H1 (cell line): Measurements from ENCODE around the gene MSI2. TPM values are rescaled to one million over a fixed set of nuclear protein-coding genes. Genes with fewer than 3 reads are reported as not detected.

Experiments used
- CTCF ChIA-PET: fragments of 300-600 bp; sonication (Branson Sonifier 250); formaldehyde crosslinking; loops from one replicate; lab custom pipeline; 2021; ENCODE audit not compliant: partially characterized antibody; lab: Charles Lee
- POLR2A ChIA-PET: fragments of 300-600 bp; sonication (Branson Sonifier 250); formaldehyde crosslinking; loops from one replicate; lab custom pipeline; 2021; ENCODE audit warnings: inconsistent platforms; ENCODE audit not compliant: partially characterized antibody; lab: Charles Lee
- DNase-seq, 2 experiments: peaks; one replicate each; pipeline versions ENCODE4 v3.0.0 to v3.0.0-alpha.2; 2010 to 2022; ENCODE audit warnings: low spot score in 2 of 2, low read depth in 1 of 2, mixed read lengths in 1 of 2
- FAIRE-seq: peaks from 2 replicates; lab custom pipeline; 2011; peaks lifted over from hg19 to GRCh38; lab: Jason Lieb, UNC
- H2AFZ ChIP-seq: 2 replicates; pipeline ENCODE4 v1.8.1; 2012; ENCODE audit warnings: low read length, inconsistent platforms
- H2AK5ac ChIP-seq: 2 replicates; pipeline ENCODE4 v1.6.1; 2013; ENCODE audit warnings: low read depth, low read length
- H2BK120ac ChIP-seq: replicated peaks from 2 replicates; pipeline ENCODE3; 2013; ENCODE audit warnings: low read depth, low read length, inconsistent platforms
- H2BK12ac ChIP-seq: 2 replicates; pipeline ENCODE4 v1.6.1; 2013; ENCODE audit warnings: low read depth, low read length
- H2BK15ac ChIP-seq: 2 replicates; pipeline ENCODE4 v1.6.1; 2013; ENCODE audit warnings: low read length
- H2BK20ac ChIP-seq: 2 replicates; pipeline ENCODE4 v1.6.1; 2013; ENCODE audit warnings: low read length
- H2BK5ac ChIP-seq: 2 replicates; pipeline ENCODE4 v1.6.1; 2013; ENCODE audit warnings: low read depth, low read length
- H3K14ac ChIP-seq: 2 replicates; pipeline ENCODE4 v1.6.1; 2013; ENCODE audit warnings: inconsistent platforms; ENCODE audit not compliant: insufficient read length
- H3K18ac ChIP-seq: 2 replicates; pipeline ENCODE4 v1.6.1; 2013; ENCODE audit warnings: low read length; ENCODE audit errors: extremely low read depth
- H3K23ac ChIP-seq: 2 replicates; pipeline ENCODE4 v1.6.1; 2013; ENCODE audit warnings: inconsistent platforms; ENCODE audit not compliant: insufficient read length
- H3K23me2 ChIP-seq: 2 replicates; pipeline ENCODE4 v1.6.1; 2013; ENCODE audit warnings: low read depth, low read length
- H3K27ac ChIP-seq: 2 replicates; pipeline ENCODE4 v1.6.1; 2011; ENCODE audit warnings: low read depth, low read length, inconsistent platforms
- H3K27me3 ChIP-seq, 4 experiments: replicated peaks in 1 of 4; 1 replicate in 1 of 4; 2 replicates in 3 of 4; pipeline versions ENCODE4 v1.6.1 to v1.8.1; 2011 to 2013; ENCODE audit warnings: low read length in 3 of 4, mild to moderate bottlenecking in 3 of 4, inconsistent platforms in 2 of 4, mixed read lengths in 2 of 4, moderate library complexity in 1 of 4; ENCODE audit not compliant: control insufficient read depth in 3 of 4, insufficient read depth in 3 of 4; ENCODE audit errors: extremely low read depth in 1 of 4
- H3K36me3 ChIP-seq, 4 experiments: 2 replicates each; pipeline versions ENCODE4 v1.6.1 to v1.8.1; 2011 to 2013; ENCODE audit warnings: mild to moderate bottlenecking in 4 of 4, low read length in 3 of 4, moderate library complexity in 2 of 4, control low read depth in 1 of 4, inconsistent platforms in 1 of 4; ENCODE audit not compliant: insufficient read depth in 4 of 4, control insufficient read depth in 2 of 4
- H3K4ac ChIP-seq: replicated peaks from 2 replicates; pipeline ENCODE3; 2013; ENCODE audit warnings: low read length, low read depth, mixed read lengths, inconsistent platforms; ENCODE audit not compliant: insufficient read length
- H3K4me1 ChIP-seq, 4 experiments: replicated peaks in 1 of 4; 1 replicate in 1 of 4; 2 replicates in 3 of 4; pipeline versions ENCODE4 v1.6.1 to v1.8.1; 2011 to 2013; ENCODE audit warnings: low read length in 3 of 4, inconsistent platforms in 2 of 4, mixed read lengths in 1 of 4; ENCODE audit not compliant: insufficient read depth in 4 of 4, control insufficient read depth in 3 of 4
- H3K4me2 ChIP-seq, 2 experiments: 2 replicates each; pipeline versions ENCODE4 v1.6.1 to v1.8.1; 2011 to 2013; ENCODE audit warnings: low read depth in 2 of 2, low read length in 2 of 2, control low read depth in 1 of 2, inconsistent platforms in 1 of 2, mild to moderate bottlenecking in 1 of 2; ENCODE audit not compliant: insufficient read depth in 1 of 2
- H3K4me3 ChIP-seq, 4 experiments: fragments of 200-600, 300-600 bp in 1 of 4; sonication (generic), shearing (Covaris generic), sonication (Bioruptor Twin) in 1 of 4; 2 replicates each; pipeline versions ENCODE4 v1.5.1 to v1.8.1; 2011 to 2016; ENCODE audit warnings: low read length in 4 of 4, low read depth in 3 of 4, control low read depth in 2 of 4, inconsistent platforms in 2 of 4, mild to moderate bottlenecking in 2 of 4, mixed read lengths in 1 of 4, moderate library complexity in 1 of 4; ENCODE audit not compliant: insufficient read depth in 2 of 4; ENCODE audit errors: extremely low read depth in 1 of 4
- H3K56ac ChIP-seq: replicated peaks from 2 replicates; pipeline ENCODE3; 2013; ENCODE audit warnings: low read depth, mild to moderate bottlenecking, mixed read lengths, low read length, inconsistent platforms; ENCODE audit not compliant: insufficient read length
- H3K79me1 ChIP-seq: 2 replicates; pipeline ENCODE4 v1.6.1; 2013; ENCODE audit warnings: low read depth, low read length, control low read depth
- H3K79me2 ChIP-seq, 2 experiments: 2 replicates each; pipeline versions ENCODE4 v1.6.1 to v1.8.1; 2012 to 2013; ENCODE audit warnings: low read length in 2 of 2, mild to moderate bottlenecking in 2 of 2, inconsistent platforms in 1 of 2; ENCODE audit not compliant: insufficient read depth in 2 of 2, control insufficient read depth in 1 of 2
- H3K9ac ChIP-seq, 4 experiments: replicated peaks in 1 of 4; 1 replicate in 1 of 4; 2 replicates in 3 of 4; pipeline versions ENCODE4 v1.6.1 to v1.8.1; 2011 to 2013; ENCODE audit warnings: low read depth in 3 of 4, low read length in 3 of 4, control low read depth in 2 of 4, mild to moderate bottlenecking in 2 of 4, moderate library complexity in 2 of 4, inconsistent platforms in 1 of 4; ENCODE audit errors: extremely low read depth in 1 of 4
- H3K9me3 ChIP-seq, 2 experiments: 2 replicates each; pipeline versions ENCODE4 v1.6.1 to v1.8.1; 2012 to 2013; ENCODE audit warnings: mild to moderate bottlenecking in 2 of 2, moderate library complexity in 2 of 2, control low read depth in 1 of 2, inconsistent platforms in 1 of 2, low read depth in 1 of 2, low read length in 1 of 2, mixed read lengths in 1 of 2; ENCODE audit not compliant: insufficient read depth in 2 of 2
- H4K20me1 ChIP-seq, 2 experiments: replicated peaks in 1 of 2; 2 replicates each; pipeline versions ENCODE3 to v1.8.1; 2011 to 2013; ENCODE audit warnings: inconsistent platforms in 2 of 2, low read length in 2 of 2, mild to moderate bottlenecking in 1 of 2; ENCODE audit not compliant: insufficient read depth in 2 of 2, control insufficient read depth in 1 of 2
- H4K5ac ChIP-seq: 2 replicates; pipeline ENCODE4 v1.6.1; 2013; ENCODE audit warnings: low read length, low read depth, mixed read lengths, inconsistent platforms; ENCODE audit not compliant: insufficient read length
- H4K8ac ChIP-seq: 2 replicates; pipeline ENCODE4 v1.8.0; 2013; ENCODE audit warnings: mild to moderate bottlenecking, moderate library complexity, low read length, inconsistent platforms; ENCODE audit not compliant: insufficient read depth; ENCODE audit errors: extremely low read depth
- H4K91ac ChIP-seq: replicated peaks from 2 replicates; pipeline ENCODE3; 2013; ENCODE audit warnings: low read length, mixed read lengths, inconsistent platforms; ENCODE audit not compliant: insufficient read length
- CBX8 ChIP-seq: fragments of 300-800, 300-1000 bp; sonication (generic); IDR thresholded peaks from 2 replicates; pipeline ENCODE4 v1.7.1; 2016; ENCODE audit warnings: low read depth, low read length, borderline replicate concordance
- WGBS, 2 experiments: shearing (Covaris generic) in 1 of 2; methylation state at CpG; one replicate each; pipeline versions ENCODE4 v1.1.6 to v1.1.7; 2013 to 2015; ENCODE audit warnings: low lambda C conversion rate in 2 of 2, mixed read lengths in 2 of 2, inconsistent platforms in 1 of 2, low coverage in 1 of 2, missing lambda C conversion rate in 1 of 2; ENCODE audit not compliant: insufficient replicate concordance in 2 of 2, insufficient coverage in 1 of 2, insufficient read length in 1 of 2; ENCODE audit errors: extremely low coverage in 1 of 2, missing lambda C conversion rate in 1 of 2; 5-methylcytosine and 5-hydroxymethylcytosine counted together
- polyA plus RNA-seq, 7 experiments: library from polyadenylated mRNA; depleted of rRNA in 3 of 7; stranded (reverse) in 5 of 7; unstranded in 2 of 7; fragments of >200 nt in 5 of 7; fragments of 200-250 nt in 2 of 7; gene quantifications; 1 replicate in 5 of 7; 2 replicates in 1 of 7; 4 replicates in 1 of 7; pipeline versions ENCODE4 v1.2.1 to v1.2.3, GENCODE V29; 2011 to 2013; ENCODE audit warnings: missing spikeins in 2 of 7, mixed read lengths in 2 of 7
- total RNA-seq: library from RNA; stranded (reverse); fragmentation: NEBNext Ultra II Directional; extraction: Animal tissue kit (Norgen Biotek cat#: 25700); gene quantifications from 2 replicates; pipeline ENCODE4 v1.2.1, GENCODE V29; 2021
- TF ChIP-seq, protein P1 (sequence below): IDR thresholded peaks from 2 replicates; pipeline ENCODE4 v1.6.1; 2012; ENCODE audit warnings: inconsistent platforms

Gene MSI2
- total and polyA plus RNA-seq, 2 of the 8 experiments (the other 6 are each of a cell fraction or from before 2014, with no cell fraction given), result 36.7 to 80.6 TPM

DNA sequence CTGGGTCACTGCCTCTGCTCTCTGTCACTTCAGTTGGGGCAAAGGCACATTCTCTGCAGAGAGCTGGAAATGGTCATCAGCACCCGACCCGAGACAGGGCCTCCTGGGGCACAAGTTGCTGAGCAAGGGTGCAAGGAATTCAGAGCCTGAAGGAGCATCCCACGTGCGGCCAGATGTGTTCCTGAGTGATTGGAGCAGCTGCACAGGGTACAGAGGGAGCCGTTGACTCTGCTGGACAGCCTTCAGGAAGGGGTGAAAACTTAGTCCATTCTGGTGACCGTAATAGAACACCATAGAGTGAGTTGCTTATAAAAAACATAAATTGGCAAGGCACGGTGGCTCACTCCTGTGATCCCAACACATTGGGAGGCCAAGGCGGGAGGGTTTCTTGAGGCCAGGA, 382.0 kb downstream of the MSI2 start:
- no peak overlapping the region for H3K4ac ChIP-seq
- no peaks in the 10 kb centered on the region for H3K23me2 ChIP-seq
- no peak overlapping the region for H3K14ac ChIP-seq
- H3K79me1 ChIP-seq, result no peaks in the 10 kb centered on the region
- H2AFZ ChIP-seq, result no peak overlapping the region
- no peak overlapping the region for H3K56ac ChIP-seq
- H3K27me3 ChIP-seq, result no peaks in the 10 kb centered on the region
- no peak overlapping the region for H4K5ac ChIP-seq
- DNase-seq (no peak), FAIRE-seq (no peak)
- no peak overlapping the region for H4K91ac ChIP-seq
- H3K36me3 ChIP-seq, result no peaks in the 10 kb centered on the region
- 87% methylated on average over 8 of the region's 8 CpGs; no CpG with 5 or more reads in 1 of the 2 experiments for WGBS, 2 experiments
- H2BK120ac ChIP-seq, result no peak overlapping the region
- H3K79me2 ChIP-seq, result no peaks in the 10 kb centered on the region
- peaks cover 2% of the 10 kb centered on the region in 2 experiments for H4K20me1 ChIP-seq
- H3K18ac ChIP-seq, result no peak overlapping the region
- TF ChIP-seq, protein P1, sequence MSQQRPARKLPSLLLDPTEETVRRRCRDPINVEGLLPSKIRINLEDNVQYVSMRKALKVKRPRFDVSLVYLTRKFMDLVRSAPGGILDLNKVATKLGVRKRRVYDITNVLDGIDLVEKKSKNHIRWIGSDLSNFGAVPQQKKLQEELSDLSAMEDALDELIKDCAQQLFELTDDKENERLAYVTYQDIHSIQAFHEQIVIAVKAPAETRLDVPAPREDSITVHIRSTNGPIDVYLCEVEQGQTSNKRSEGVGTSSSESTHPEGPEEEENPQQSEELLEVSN, result no peak
- TF ChIP-seq CBX8, result no peak
- H2BK12ac ChIP-seq, result no peak overlapping the region
- ChIA-PET CTCF (interaction anchor here (0.5 to 1.4 kb wide), 6 partner anchors 12 to 375 kb away, joined by 3 to 6 read pairs (median 4); no protein-coding TSS in a partner anchor), POLR2A (no interaction called here)
- no peaks in the 10 kb centered on the region for H3K9me3 ChIP-seq
- H3K4me2 ChIP-seq, result no peak overlapping the region
- H2AK5ac ChIP-seq, result no peak overlapping the region
- H3K9ac ChIP-seq, result no peak overlapping the region
- no peak overlapping the region for H2BK20ac ChIP-seq
- no peak overlapping the region for H3K4me3 ChIP-seq
- H4K8ac ChIP-seq, result no peak overlapping the region
- no peak overlapping the region for H3K27ac ChIP-seq
- H3K4me1 ChIP-seq, result peaks cover 0 to 7% (median 4%) of the 10 kb centered on the region in 4 experiments; a peak in 5 of 7 replicates
- H3K23ac ChIP-seq, result no peak overlapping the region
- no peak overlapping the region for H2BK15ac ChIP-seq
- H2BK5ac ChIP-seq, result no peak overlapping the region
